Muscle of leg (tissue), 11 donors: ENCODE results near the gene ADK. TPM values are rescaled to one million over a fixed set of nuclear protein-coding genes. Genes with fewer than 3 reads are reported as not detected.
"Not testable (repeated sequence)": the region's sequence is repeated elsewhere in the genome, so short reads cannot be mapped to it uniquely, and the experiment has no call there.

Source experiments
- DNase-seq: peaks from one replicate; pipeline ENCODE4 v3.0.0; 2013
- H3K27ac ChIP-seq: one replicate; pipeline ENCODE4 v1.5.1; 2013; ENCODE audit warnings: mild to moderate bottlenecking, low read length, control low read depth
- H3K27me3 ChIP-seq: one replicate; pipeline ENCODE4 v1.6.1; 2013; ENCODE audit warnings: low read length; ENCODE audit not compliant: control insufficient read depth, insufficient read depth
- H3K36me3 ChIP-seq: one replicate; pipeline ENCODE4 v1.6.1; 2013; ENCODE audit warnings: low read length; ENCODE audit not compliant: control insufficient read depth, insufficient read depth
- H3K4me1 ChIP-seq: one replicate; pipeline ENCODE4 v1.6.1; 2013; ENCODE audit warnings: low read length; ENCODE audit not compliant: control insufficient read depth, insufficient read depth
- H3K4me3 ChIP-seq: one replicate; pipeline ENCODE4 v1.5.1; 2013; ENCODE audit warnings: low read length, control low read depth
- H3K9me3 ChIP-seq: replicated peaks from 2 replicates; pipeline ENCODE4 v1.6.1; 2013; ENCODE audit warnings: low read depth, low read length; ENCODE audit not compliant: control insufficient read depth
- WGBS: methylation state at CpG from one replicate; pipeline ENCODE4 v1.1.5; 2013; ENCODE audit warnings: missing lambda C conversion rate; ENCODE audit not compliant: insufficient coverage; 5-methylcytosine and 5-hydroxymethylcytosine counted together
- polyA plus RNA-seq, 8 donors: library from polyadenylated mRNA; unstranded; fragments of 120-200 nt; gene quantifications; one replicate each; pipeline versions ENCODE4 v1.2.1 to v1.2.3, GENCODE V29; 2013; ENCODE audit warnings: inconsistent platforms in 1 of 8, low replicate concordance in 1 of 8; ENCODE audit not compliant: insufficient read length in 8 of 8, insufficient read depth in 1 of 8
- total RNA-seq: library from RNA; stranded (reverse); fragments of 120-200 nt; gene quantifications from one replicate; pipeline ENCODE4 v1.2.4, GENCODE V29; 2013

The ADK gene
- total and polyA plus RNA-seq, 9 donors = 28.8 to 37.2 (median 34.4) TPM

DNA sequence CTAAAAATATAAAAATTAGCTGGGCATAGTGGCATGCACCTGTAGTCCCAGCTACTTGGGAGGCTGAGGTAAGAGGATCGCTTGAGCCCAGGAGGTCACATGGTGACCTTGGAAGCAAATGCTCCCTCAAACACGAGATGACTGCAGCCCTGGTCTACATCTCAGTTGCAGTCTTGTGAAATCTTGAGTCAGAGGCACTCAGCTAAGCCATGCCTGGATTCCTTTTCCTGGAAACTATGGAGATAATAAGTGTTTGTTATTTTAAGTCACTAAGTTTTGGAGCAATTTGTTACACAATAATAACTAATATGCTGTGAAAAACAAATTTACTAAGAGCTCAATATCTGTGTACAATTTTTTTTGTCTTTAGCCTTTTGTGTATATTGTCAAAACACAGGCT lies 391.1 kb downstream of the ADK start:
- 100% methylated on average over 1 of the region's 2 CpGs for WGBS
- Histone ChIP-seq H3K27me3 (no peaks in the 10 kb centered on the region), H3K4me3 (no peak overlapping the region), H3K9me3 (no peaks in the 10 kb centered on the region), H3K27ac (no peak overlapping the region), H3K36me3 (no peaks in the 10 kb centered on the region), H3K4me1 (no peaks in the 10 kb centered on the region)
- no peak for DNase-seq

DNA sequence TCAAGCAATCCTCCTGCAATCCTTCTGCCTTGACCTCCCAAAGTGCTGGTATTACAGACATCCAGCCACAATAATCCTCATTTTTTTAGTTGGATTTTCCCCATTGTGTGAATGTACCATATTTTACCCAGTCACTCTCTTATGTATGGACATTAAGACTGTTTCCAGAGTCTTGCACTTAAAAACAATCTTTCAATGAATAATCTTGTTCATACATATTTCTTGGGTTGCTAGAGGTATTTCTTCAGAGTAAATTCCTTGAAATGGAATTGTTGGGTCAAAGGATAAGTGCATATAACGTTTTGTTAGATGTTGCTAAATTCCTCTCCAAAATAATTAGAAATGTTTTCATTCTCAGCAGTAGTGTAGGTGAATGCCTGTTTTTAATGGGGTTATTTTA lies 392.3 kb downstream of the ADK start:
- no peak for DNase-seq
- no CpG with 5 or more reads among the region's 1 CpG for WGBS
- H3K27me3 ChIP-seq = no peaks in the 10 kb centered on the region
- H3K27ac ChIP-seq = no peak overlapping the region
- no peaks in the 10 kb centered on the region for H3K4me1 ChIP-seq
- no peaks in the 10 kb centered on the region for H3K36me3 ChIP-seq
- no peaks in the 10 kb centered on the region for H3K9me3 ChIP-seq
- H3K4me3 ChIP-seq = no peak overlapping the region

DNA sequence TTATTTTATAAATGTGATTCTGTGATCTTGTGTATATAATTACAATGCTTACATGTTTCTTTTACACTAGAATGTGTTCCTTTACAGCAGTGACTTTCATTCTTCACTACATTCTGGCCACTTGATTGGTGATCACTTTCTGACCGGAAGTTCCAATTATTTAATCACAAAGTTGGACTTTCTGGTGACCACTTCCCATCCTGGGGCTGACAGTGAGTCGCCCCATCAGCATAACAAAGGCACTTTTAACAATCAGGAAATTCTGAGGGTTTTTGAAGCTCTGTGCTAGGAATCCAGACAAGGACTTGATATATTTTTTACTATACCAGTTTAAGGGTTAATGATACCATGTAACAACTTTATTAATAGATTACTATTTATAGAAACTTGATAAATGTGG lies 393.1 kb downstream of the ADK start:
- WGBS = no CpG with 5 or more reads among the region's 2 CpGs
- Histone ChIP-seq H3K9me3 (no peaks in the 10 kb centered on the region), H3K27me3 (no peaks in the 10 kb centered on the region), H3K27ac (no peak overlapping the region), H3K36me3 (no peaks in the 10 kb centered on the region), H3K4me3 (no peak overlapping the region), H3K4me1 (no peaks in the 10 kb centered on the region)
- DNase-seq = no peak

DNA sequence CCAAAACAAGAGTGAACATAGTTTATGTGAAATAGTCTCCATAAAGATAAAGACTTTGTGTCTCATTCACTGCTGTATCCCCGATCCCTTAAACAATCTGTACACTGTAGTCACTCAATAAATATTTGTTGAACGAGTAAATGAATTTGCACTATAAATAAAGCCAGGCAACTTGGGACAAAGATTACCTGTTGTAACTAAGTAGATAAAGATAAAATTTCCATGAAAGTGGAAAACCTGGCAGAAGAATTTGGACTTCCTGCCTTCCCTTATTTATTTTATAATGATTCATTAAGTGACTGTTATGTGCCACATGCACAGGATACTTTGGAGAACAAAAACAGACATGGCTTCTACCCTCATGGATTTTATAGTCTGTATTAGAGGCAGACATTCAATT lies 397.7 kb downstream of the ADK start:
- WGBS = no CpG with 5 or more reads among the region's 2 CpGs
- Histone ChIP-seq H3K36me3 (no peaks in the 10 kb centered on the region), H3K27ac (no peak overlapping the region), H3K4me1 (no peaks in the 10 kb centered on the region), H3K27me3 (no peaks in the 10 kb centered on the region), H3K9me3 (no peaks in the 10 kb centered on the region), H3K4me3 (no peak overlapping the region)
- no peak for DNase-seq

DNA sequence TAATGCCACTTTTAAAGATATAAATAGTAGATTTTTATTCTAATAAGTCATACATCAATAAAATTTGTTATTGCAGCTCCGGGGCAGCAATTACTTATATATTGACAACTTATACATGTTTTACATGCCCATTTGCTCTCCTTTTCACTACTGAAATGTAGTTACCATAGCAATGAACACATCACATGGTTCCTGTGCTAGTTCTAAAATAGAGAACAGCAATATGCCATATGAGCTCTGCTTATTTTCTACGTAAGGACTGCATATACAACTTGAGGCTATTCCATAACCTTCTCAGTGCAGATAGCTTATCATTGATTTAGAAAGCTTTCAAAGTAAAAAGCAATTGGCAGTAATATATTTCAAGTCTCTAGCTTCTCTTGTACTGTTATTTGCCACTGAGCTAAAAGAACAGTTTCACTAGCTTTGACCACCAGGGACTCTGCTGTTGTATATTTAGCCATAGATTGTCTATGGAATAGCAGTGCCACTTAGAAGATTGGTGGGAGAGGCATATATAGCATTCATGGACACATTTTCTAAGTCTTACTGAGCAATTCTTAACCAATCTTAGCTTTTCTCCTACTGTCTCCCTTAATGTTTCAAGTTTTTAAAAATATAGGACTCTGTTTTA lies 405.2 kb downstream of the ADK start:
- no peak overlapping the region for H3K4me3 ChIP-seq
- no CpG with 5 or more reads among the region's 2 CpGs for WGBS
- H3K36me3 ChIP-seq = peaks cover 2% of the 10 kb centered on the region
- no peaks in the 10 kb centered on the region for H3K27me3 ChIP-seq
- no peaks in the 10 kb centered on the region for H3K4me1 ChIP-seq
- no peak overlapping the region for H3K27ac ChIP-seq
- H3K9me3 ChIP-seq = no peaks in the 10 kb centered on the region
- DNase-seq = no peak

DNA sequence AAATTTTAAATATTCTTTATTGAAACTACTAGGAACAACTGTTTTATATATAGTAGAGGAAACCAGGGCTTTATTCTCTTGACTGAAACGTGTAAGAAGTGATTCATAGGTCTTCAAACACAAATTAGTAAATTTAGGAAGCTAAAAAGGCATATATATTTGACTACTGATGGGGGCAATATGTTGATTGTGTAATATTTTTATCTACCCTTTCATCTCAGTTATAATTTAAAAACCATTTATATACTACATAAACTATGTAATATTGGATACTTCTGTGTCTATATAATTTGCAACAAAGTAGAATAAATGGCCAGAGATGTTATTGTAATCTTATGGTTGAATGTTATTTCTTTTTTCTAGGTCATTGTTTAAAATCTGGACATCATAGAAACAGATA lies 406.1 kb downstream of the ADK start:
- Histone ChIP-seq H3K27ac (no peak overlapping the region), H3K36me3 (peaks cover 2% of the 10 kb centered on the region), H3K4me3 (no peak overlapping the region), H3K9me3 (no peaks in the 10 kb centered on the region), H3K4me1 (no peaks in the 10 kb centered on the region), H3K27me3 (no peaks in the 10 kb centered on the region)
- DNase-seq = no peak
- WGBS = no CpG with 5 or more reads among the region's 1 CpG

DNA sequence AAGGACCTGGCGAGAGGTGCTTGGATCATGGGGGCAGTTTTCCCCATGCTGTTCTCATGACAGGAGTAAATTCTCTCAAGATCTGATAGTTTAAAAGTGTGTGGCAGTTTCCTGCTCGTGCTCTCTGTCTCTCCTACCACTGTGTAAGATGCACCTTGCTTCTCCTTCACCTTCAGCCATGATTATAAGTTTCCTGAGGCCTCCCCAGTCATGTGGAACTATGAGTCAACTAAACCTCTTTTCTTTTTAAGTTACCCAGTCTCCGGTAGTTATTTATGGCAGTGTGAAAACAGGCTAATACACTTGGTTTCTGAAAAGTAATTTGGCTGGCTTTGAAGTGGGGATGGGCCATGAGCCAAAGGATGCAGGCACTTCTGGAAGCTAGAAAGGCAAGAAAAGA lies 407.4 kb downstream of the ADK start:
- no peak for DNase-seq
- no peaks in the 10 kb centered on the region for H3K9me3 ChIP-seq
- 100% methylated on average over 1 of the region's 3 CpGs for WGBS

DNA sequence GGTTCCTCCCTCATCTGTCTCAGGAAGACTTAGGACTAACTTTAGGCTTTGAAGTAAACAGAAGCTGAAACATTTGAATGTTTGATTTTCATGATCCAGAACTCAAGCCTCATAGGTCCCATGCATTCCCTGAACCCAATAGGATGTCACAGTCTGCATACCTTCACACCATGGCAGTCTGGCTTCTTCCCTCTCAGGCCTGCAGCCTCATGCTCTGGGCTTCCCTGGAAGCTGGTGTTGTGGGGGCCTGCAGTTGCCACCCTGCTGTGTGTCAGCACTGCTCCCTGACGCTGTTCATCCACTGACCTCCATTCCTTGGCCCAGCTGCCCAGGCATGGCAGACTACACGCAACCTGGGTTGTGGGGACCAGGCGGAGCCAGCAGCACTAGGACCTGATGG lies 407.9 kb downstream of the ADK start:
- Histone ChIP-seq H3K4me1 (no peaks in the 10 kb centered on the region), H3K4me3 (no peak overlapping the region), H3K36me3 (peaks cover 2% of the 10 kb centered on the region), H3K27me3 (no peaks in the 10 kb centered on the region), H3K9me3 (no peaks in the 10 kb centered on the region), H3K27ac (no peak overlapping the region)
- DNase-seq = no peak
- WGBS = 100% methylated on average over 1 of the region's 3 CpGs

More for the DNA sequence above, 407.4 kb downstream of the ADK start:
- no peaks in the 10 kb centered on the region for H3K4me1 ChIP-seq
- peaks cover 2% of the 10 kb centered on the region for H3K36me3 ChIP-seq
- no peak overlapping the region for H3K27ac ChIP-seq
- H3K4me3 ChIP-seq = no peak overlapping the region
- H3K27me3 ChIP-seq = no peaks in the 10 kb centered on the region

DNA sequence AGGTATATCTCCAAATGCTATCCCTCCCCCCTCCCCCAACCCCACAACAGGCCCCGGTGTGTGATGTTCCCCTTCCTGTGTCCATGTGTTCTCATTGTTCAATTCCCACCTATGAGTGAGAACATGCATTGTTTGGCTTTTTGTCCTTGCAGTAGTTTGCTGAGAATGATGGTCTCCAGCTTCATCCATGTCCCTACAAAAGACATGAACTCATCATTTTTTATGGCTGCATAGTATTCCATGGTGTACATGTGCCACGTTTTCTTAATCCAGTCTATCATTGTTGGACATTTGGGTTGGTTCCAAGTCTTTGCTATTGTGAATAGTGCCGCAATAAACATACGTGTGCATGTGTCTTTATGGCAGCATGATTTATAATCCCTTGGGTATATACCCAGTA lies 417.9 kb downstream of the ADK start:
- not testable (repeated sequence) for H3K27ac ChIP-seq, H3K4me1 ChIP-seq, H3K27me3 ChIP-seq, H3K4me3 ChIP-seq, H3K36me3 ChIP-seq, DNase-seq, H3K9me3 ChIP-seq
- WGBS = no CpG with 5 or more reads among the region's 4 CpGs

DNA sequence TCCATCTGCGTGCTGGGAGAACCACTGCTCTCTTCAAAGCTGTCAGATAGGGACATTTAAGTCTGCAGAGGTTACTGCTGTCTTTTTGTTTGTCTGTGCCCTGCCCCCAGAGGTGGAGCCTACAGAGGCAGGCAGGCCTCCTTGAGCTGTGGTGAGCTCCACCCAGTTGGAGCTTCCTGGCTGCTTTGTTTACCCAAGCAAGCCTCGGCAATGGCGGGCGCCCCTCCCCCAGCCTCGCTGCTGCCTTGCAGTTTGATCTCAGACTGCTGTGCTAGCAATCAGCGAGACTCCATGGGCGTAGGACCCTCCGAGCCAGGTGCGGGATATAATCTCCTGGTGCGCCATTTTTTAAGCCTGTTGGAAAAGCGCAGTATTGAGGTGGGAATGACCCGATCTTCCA lies 422.5 kb downstream of the ADK start:
- not testable (repeated sequence) for H3K4me1 ChIP-seq, DNase-seq, H3K27ac ChIP-seq, H3K9me3 ChIP-seq, H3K27me3 ChIP-seq, H3K4me3 ChIP-seq, H3K36me3 ChIP-seq
- 100% methylated on average over 5 of the region's 12 CpGs for WGBS

DNA sequence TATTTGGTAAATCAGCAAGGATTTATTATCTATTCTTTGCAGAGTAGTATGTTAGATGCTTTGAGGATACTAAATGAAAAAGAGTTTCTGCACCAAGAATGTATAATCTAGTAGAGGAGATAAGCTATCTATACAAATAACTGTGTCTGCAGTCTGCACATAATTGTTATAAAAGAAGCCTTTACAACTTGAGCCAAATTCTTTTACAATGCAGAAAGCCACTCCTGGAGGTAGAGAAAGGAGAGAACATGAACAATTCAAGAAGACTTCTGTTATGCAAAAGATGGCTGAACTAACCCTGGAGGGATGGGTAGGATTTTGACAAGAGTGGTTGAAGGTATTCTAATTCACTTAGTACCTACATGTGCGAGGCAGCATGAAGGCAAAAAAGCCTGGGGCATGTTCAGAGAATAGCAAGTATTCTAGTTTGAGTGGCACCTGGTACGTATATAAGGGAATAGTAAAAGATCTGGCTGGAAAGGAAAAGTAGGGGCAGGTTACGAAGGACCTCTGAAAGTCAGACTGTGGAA lies 424.2 kb downstream of the ADK start:
- H3K36me3 ChIP-seq = no peaks in the 10 kb centered on the region
- no peaks in the 10 kb centered on the region for H3K9me3 ChIP-seq
- no peak overlapping the region for H3K4me3 ChIP-seq
- no peaks in the 10 kb centered on the region for H3K27me3 ChIP-seq
- WGBS = 81% methylated on average over 3 of the region's 3 CpGs
- H3K27ac ChIP-seq = no peak overlapping the region
- DNase-seq = no peak
- no peaks in the 10 kb centered on the region for H3K4me1 ChIP-seq
